HPDE6-E6E7 (cell line): ENCODE data around the gene LRRK1.
"Not testable (repeated sequence)": the region's sequence is repeated elsewhere in the genome, so short reads cannot be mapped to it uniquely, and the experiment has no call there.

Experiments
- DNase-seq: peaks from one replicate; pipeline ENCODE4 v3.0.0; 2011; ENCODE audit warnings: missing footprints; ENCODE audit errors: extremely low spot score

The LRRK1 gene

DNA sequence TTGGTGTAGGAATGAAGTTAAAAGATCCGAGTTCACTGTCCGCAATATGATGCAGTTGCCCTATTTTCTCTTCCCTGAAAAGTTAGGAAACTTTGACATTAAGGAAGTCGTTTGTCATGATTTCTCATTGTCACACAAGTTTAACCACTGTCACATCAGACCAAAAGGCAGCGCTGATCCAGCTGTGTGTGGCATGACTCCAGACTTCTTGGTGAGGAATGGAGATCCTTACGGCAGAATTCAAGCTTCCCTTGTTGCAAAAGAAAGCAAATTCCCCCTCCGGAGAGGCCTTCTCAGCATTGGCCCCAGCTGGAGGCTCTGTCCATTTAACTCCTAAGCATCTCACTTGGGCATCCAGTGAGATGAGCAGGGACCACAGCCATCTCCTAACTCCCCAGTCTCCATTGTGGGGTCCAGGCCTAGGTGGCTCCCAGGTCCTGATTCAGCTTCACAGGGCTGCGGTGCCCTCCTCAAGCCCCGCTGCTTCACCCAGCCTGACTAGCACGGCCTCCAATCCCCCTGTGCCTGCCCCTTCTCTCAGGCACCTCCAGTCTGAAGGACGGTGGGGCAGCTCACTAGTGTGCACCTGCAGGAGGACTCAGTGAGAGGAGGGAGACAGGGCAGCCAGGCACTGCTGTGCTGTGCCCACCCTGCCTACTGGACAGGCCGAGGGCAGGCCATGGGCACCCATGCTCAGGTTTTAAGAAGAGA, 173.2 kb downstream of the LRRK1 start:
- no peak for DNase-seq

DNA sequence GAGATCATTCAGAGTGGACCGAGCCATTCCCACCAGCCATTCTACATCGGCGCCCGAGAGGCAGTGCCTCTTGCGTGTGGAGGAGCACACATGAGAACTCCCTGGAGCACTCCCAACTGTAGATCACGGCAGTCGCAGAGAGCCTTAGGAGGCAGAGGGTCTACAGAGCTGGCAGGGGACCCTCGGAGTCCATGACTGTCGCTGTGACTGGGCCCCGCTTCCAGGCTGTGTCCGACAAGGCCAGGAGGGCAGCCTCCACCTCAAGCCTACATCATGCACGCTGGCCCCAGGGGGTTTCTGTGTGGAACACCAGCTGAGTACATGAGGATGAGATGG, 173.7 kb downstream of the LRRK1 start:
- no peak for DNase-seq

DNA sequence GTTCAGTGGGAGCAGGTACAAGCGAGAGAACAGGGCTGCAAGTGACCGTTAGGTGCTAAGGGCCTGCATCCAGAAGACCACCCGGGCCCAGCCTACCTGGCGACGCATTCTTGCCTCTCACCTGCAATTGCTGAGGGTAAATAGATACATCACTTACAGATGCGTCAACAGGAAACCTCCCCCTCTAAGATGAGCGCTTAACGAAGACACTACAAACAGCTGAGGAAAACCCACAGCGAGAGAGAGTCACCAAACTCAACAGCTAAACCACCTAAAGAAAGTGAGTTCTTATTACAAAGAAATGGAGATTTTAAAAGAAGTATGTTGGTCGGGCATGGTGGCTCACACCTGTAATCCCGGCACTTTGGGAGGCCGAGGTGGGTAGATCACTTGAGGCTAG, 174.8 kb downstream of the LRRK1 start:
- no peak for DNase-seq

DNA sequence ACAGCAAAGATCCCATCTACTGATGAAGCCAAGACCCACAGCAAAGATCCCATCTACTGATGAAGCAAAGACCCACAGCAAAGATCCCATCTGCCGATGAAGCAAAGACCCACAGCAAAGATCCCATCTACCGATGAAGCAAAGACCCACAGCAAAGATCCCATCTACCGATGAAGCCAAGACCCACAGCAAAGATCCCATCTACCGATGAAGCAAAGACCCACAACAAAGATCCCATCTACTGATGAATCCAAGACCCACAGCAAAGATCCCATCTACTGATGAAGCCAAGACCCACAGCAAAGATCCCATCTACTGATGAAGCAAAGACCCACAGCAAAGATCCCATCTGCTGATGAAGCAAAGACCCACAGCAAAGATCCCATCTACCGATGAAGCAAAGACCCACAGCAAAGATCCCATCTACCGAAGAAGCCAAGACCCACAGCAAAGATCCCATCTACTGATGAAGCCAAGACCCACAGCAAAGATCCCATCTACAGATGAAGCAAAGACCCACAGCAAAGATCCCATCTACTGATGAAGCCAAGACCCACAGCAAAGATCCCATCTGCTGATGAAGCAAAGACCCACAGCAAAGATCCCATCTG, 176.7 kb downstream of the LRRK1 start:
- not testable (repeated sequence) for DNase-seq

DNA sequence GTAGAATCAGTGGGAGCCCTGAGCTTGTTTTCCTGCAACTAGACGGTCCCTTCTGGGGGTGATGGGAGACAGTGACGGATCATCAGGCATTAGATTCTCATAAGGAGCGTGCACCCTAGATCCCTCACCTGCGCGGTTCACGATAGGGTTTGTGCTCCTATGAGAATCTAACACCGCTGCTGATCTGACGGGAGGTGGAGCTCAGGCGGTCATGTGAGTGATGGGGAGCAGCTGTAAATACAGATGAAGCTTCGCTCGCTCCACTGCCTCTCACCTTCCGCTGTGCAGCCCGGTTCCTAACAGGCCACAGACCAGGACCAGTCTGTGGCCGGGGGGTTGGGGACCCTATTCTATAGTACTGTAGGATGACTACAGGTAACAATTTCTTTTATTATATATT, 178.0 kb downstream of the LRRK1 start:
- DNase-seq = no peak

DNA sequence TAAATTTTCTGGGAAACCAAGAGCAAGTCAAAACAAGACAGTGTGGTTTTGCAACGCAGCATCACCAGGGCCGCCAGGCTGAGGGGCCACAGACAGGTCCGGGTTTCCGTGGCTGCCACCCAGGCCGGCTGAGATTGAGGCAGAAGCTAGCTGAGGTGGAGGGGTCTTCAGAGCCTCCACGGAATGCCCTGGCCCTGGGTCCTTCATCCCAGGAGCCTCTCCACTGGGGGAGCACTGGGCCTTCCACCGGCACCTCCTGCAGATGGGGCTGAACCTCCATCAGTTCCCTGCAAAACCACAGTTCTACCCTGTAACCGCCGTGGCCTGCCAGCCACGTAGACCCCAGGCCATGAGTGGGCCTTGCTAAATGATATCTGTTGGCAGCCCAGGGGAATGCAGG, 180.0 kb downstream of the LRRK1 start:
- no peak for DNase-seq

DNA sequence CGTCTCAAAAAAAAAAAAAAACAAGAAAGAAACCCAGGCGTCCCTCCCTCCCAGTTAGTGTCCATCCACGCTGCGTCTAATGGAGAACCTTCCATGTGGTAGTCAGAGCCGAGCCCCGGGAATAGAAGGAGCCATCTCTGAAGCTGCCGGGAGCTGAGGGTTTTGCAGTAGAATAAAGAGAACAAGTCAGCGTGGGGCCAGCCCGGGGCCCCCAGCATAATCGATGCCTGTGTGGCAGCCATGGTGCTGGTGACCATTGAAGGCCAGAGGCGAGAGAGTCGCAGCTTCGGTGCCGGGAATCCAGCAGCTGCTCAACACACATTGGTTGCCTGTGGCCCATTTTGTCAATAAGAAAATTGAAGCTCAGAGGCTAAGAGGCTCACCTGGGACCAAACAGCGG, 181.0 kb downstream of the LRRK1 start:
- no peak for DNase-seq

DNA sequence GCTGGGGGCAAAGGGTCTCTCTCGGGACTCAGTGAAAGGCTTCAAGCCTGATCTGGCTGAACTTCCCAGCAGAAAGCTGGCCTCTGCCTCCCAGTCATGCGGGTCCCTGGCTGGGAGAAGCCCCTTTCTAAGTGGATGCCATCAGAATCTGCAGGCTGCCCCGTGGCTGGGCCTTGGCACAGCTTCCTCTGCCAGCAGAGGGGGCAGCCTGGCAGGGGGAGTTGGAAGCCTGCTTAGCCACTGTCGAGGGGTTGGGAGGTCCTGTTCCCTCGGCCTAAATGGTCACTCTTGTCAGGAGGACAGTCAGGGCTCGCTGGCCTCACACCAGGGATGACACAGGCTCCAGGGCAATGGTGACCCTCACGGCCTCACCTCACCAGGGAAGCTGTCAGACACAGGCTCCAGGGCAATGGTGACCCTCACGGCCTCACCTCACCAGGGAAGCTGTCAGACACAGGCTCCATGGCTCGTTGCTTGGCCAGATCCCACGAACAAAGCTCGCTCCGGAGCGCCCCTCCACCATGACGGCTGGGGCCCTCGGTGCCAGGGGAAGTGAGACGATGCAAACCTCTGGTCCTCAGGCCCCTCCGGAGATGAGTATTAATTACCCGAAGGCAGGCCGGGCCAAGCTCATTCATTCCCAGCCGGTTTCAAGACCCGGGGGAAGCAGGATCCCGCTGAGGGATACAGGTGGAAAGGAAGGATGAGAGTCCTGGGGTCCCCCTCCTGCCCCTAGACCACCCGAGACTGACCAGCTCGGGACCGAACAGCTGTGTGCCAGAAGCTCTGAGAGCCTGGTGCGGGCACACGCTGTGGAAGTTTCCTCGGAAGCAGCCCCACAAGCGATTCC, 181.7 kb downstream of the LRRK1 start:
- DNase-seq = no peak

DNA sequence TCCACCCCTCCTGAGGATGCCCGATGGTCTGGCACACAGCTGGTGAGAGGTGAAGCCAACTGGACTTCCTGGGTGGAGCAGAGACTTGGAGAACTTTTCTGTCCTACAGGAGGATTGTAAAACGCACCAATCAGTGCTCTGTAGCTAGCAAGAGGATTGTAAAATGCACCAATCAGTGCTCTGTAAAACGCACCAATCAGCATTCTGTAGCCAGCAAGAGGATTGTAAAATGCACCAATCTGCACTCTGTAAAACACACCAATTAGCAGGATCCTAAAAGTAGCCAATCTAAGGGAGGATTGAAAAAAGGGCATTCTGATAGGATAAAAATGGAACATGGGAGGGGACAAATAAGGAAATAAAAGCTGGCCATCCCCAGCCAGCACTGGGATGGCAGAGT, 182.5 kb downstream of the LRRK1 start:
- DNase-seq = no peak

DNA sequence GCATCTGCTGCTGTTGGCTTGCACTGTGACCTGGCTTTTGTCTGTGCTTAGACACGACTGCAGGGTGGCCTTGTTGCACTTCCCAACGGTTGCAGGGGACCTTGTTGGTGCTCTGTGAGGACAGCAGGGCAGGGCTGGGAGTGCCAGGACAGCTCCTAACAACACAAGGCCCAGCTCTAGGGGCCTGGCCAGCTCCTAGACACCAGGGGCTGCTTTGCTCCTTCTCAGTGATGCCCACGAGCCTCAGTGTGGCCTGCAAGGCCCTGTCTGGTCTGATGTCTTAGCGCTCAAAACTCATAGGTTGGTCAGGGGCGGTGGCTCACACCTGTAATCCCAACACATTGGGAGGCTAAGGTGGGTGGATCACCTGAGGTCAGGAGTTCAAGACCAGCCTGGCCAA, 183.6 kb downstream of the LRRK1 start:
- no peak for DNase-seq

DNA sequence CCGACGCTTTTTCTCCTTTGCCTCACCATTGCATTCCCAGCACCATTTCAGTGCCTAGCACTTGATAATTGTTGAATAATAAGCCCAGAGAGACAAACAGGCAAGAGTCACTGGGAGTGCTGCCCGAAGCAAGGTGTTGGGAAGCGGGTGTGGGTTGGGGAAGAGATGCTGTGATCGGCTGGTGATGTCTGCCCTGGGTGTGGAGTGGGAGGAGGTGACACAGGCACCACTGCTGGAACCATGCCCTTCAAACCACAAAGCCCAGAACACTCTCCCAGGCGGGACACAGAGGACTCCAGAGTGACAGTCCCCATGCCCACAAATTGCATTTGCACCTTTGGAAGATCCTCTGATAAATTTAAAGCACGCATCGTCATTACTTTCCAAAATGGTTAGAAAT, 184.4 kb downstream of the LRRK1 start:
- no peak for DNase-seq

DNA sequence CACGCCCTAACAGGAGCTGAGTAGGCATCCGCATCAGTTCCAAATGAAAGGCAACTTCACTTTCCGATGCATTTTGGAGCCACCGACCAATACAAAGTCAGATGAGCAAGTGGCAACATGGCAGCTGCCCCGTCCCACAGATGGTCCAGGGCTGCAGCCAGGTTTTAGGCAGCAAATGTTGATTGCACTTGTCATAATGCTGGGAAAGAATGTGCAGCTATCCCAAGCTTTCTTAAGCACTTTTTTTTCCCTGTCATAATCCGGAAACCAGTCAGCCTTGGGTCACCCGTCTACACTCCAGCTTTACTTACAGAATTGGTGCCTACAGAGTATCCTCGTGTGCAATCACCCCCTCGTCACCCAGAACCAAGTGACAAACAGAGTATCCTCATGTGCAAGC, 185.0 kb downstream of the LRRK1 start:
- no peak for DNase-seq

DNA sequence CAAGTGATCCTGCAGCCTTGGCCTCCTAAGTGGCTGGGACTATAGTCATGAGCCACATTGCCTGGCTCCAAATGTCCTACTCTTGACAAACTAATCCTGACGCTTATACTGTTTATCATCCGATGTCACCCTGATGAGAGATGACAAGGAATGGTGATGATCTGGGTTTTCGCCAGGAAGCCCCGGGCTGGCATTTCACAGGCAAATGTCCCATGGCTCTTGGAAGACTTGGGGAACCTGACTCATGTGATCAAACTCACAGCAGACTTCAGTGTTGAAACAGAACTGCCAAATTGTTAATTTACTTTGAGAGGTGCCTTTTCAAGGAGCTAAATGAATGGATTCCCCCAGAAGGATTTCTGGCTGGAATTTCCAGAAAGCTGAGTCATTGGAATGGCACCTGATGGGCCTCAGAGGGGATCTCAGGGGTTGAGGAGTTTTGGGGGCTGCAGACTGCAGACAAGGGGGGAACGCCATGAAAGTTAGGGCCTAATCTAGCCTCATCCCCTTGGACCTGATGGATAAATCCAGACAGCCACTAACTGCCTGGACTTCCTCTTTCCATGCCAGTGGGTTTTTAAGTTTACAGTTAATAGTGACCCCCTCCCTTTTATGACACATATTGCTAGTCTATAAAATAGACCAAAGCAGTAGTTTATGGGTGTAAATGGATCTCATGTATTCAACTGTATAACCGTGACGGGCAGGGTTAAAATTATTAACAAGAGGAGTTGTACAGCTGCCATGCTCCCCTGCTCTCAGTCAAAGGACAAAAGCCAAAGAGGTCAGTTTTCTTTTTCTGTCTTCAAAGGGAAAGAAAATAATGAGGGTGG, 186.1 kb downstream of the LRRK1 start:
- no peak for DNase-seq

DNA sequence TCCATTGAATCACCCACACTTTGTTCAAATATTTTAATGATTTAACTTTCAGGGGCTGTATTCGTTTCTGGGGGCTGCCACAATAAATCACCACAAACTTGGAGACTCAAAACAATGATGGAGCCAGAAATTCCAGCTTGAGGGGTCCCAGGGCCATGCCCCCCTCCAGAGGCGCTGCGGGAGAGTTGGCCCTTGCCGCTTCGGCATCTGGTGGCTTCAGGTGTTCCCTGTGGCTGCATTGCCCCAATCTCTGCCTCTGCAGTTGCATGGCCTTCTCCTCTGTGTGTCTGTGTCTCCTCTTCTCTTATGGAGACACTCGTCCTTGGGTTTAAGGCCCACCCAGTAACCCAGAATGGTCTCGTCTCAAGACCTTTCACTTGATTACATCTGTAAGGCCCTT, 187.9 kb downstream of the LRRK1 start:
- DNase-seq = no peak

DNA sequence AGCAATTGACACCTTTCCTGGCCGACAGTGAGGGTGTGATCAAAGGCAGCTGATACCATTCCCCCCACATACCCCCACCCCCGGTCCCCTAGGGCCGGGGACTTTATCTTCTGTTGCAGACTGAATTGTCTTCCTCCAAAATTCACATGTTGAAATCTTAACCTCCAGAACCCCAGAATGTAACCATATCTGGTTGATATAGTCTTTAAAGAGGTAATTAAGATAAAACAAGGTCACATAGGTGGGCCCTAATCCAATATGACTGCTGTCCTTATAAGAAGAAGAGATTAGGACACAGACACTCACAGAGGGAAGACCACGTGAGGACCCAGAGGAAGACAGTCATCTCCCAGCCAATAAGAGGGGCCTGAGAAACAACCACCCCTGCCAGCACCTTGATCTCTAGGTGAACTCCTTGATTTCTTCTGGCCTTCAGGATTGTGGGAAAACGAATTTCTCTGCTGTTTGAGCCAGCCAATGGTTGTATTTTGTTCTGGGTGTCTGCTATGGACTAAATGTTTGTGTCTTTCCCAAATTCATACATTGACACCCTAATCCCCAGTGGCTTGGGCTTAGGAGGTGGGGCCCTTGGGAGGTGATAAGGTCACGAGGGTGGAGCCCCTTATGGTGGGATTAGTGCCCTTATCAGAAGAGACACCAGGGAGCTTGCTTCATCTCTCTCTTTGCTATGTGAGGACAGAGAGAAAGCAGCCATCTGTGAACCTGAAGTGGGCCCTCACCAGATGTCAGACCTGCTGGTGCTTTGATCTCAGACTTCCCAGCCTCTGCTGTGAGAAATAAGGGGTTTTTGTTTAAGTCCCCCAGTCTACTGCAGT, 188.7 kb downstream of the LRRK1 start:
- DNase-seq = no peak

DNA sequence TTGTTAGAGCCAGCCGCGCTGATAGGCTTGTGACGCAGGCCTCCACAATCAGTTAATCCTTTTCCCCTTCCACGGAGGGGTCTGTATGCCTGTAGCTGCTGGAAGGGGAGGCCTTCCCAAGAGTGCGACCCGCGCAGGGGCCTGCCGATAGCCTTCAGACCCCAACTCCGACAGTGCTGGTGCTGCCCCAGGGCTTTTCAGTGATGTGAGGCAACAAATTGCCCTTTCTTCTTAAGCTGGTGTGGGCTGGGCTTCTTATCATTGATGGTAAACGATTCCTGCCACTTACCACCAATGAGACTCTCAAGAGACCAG, 189.3 kb downstream of the LRRK1 start:
- DNase-seq = no peak

DNA sequence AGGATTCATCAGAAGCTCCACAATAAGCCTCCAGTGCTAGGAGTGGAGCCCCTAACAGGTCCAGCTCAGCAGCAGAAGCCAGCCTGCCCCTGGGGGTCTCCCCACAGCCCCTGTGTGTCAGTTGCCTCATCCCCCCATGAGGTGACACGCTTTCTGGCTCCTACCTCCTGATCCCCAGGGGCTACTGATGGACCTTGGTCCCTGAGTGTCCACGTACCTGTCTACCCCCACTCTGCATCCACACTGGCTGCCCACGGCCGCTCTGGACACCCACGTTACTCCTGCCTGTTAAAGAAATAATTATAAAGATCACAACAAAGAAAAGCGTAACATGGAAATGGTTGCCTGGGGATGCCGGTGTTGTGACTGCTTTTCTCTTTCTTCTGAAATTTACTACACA, 189.6 kb downstream of the LRRK1 start:
- DNase-seq = no peak

DNA sequence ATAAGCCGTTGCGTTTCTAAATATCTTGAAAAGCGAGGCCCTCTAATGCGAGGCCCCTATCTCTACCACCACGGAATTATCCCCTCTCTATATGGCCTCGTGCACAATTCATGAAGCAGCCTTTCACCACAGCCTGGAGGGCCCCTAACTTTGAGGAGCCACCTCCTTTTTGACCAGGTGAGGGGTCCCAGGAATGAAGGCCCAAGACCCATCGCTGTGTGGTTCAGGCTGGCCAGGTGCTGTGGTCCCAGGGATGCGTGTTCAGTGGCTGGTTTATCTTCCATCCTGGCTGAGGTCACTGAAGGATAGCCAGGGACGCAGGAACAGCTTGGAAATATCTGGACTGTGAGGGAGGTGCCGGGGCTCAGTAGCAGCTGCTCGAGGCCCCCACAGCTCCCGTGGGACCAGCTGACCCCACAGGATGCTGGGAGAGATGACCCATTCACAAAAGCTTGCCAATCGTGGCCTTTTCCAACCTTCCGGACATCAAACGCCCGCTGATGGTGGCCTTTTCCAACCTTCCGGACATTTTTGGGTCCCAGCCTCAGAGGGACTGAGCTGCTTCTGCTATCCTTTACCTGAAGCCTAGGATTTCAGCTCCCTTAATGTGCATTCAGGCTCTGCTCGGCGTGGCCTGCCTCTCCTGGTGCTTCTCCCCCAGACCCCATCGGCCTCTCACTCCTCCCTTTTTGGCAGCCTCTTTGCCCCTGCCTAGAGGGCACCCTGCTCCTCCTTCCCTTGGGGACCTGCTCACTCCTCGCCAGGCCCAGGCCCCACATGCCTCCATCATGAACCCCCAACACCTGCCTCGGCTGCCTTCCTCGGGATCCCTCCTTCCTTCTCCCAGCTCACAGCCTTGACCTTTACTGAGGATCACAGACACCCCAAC, 191.8 kb downstream of the LRRK1 start:
- no peak for DNase-seq

DNA sequence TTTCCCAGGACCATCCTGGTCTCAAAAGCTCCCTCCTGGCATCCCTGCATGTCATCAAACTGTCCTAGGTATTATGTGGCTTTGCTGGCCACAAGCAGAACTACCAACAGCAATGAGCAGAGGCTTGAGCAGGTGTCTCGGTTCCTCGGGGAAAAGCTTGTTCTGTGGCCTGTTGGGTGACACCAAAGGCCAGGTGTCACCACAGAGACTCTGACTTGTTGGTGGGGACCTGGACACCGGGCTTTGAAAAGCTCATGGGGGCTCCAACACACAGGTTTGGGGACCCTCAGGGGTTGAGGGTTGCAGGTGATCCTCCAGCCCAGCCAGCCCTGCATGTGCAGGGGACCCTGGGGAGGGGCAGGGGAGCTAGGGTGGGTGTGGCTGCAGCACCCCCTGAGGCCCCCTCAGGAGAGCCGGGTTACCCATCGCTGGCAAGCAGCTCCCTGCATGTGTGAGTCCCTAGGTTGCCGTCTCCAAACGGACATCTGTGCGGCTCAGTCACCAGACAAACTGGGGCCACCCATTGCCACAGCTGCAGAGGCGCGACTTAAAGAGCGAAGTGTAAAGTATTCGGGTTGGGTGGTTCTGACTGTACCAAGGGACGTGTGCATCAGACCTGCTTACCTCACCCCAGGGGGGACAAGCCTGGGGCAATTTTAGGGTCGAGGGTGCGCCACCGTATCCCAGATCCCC, 192.6 kb downstream of the LRRK1 start:
- no peak for DNase-seq
